HepG2 (cell line): ENCODE measurements around the gene MRPL50. TPM values are rescaled to one million over a fixed set of nuclear protein-coding genes. Genes with fewer than 3 reads are reported as not detected.

Experiments used
- AHDC1 ChIP-seq: sonication (generic); formaldehyde crosslinking; IDR thresholded peaks from 2 replicates; pipeline ENCODE4 v1.5.1; 2020; ENCODE audit warnings: mild to moderate bottlenecking, missing genetic modification reagents, borderline replicate concordance
- GABPA ChIP-seq, 2 experiments: IDR thresholded peaks; 2 replicates each; pipeline ENCODE4 v1.6.1; 2011 to 2016; ENCODE audit warnings: low read depth in 2 of 2, low read length in 1 of 2, missing biosample characterization in 1 of 2, missing genetic modification characterization in 1 of 2
- MTA1 ChIP-seq: sonication (generic); formaldehyde crosslinking; IDR thresholded peaks from 2 replicates; pipeline ENCODE4 v1.4.0; 2020; ENCODE audit warnings: missing genetic modification reagents, mild to moderate bottlenecking, borderline replicate concordance
- SMC3 ChIP-seq: IDR thresholded peaks from 2 replicates; pipeline ENCODE4 v1.6.1; 2011; ENCODE audit warnings: low read length, improper control_type of control experiment
- ZBTB2 ChIP-seq: sonication (generic); formaldehyde crosslinking; IDR thresholded peaks from 2 replicates; pipeline ENCODE4 v1.8.0; 2022; ENCODE audit warnings: low read depth, missing genetic modification reagents
- ZNF609 ChIP-seq: sonication (generic); formaldehyde crosslinking; IDR thresholded peaks from 2 replicates; pipeline ENCODE4 v1.4.0; 2020; ENCODE audit warnings: mild to moderate bottlenecking, missing genetic modification reagents, borderline replicate concordance
- polyA plus RNA-seq, 8 experiments: library from polyadenylated mRNA; depleted of rRNA in 3 of 8; stranded (reverse) in 7 of 8; unstranded in 1 of 8; fragments of >200 nt; fragmentation: Illumina TruSeq in 4 of 8; extraction: Trizol in 4 of 8; gene quantifications; 2 replicates each; pipeline versions ENCODE4 v1.2.1 to v1.2.3, GENCODE V29; 2011 to 2016; ENCODE audit warnings: low read depth in 4 of 8, missing spikeins in 1 of 8, mixed read lengths in 1 of 8; ENCODE audit not compliant: insufficient read depth in 1 of 8
- total RNA-seq, 5 experiments: library from RNA; depleted of rRNA; stranded (reverse); fragments of >200 nt; fragmentation: Illumina TruSeq; extraction: Trizol; gene quantifications; 2 replicates each; pipeline ENCODE4 v1.2.3, GENCODE V29; 2016; ENCODE audit warnings: low read depth in 1 of 5
- TF ChIP-seq, protein P1 (sequence below): sonication (generic); formaldehyde crosslinking; conservative IDR thresholded peaks from 2 replicates; pipeline ENCODE4 v1.4.0; 2020; ENCODE audit warnings: missing genetic modification reagents
- TF ChIP-seq, protein P2 (sequence below): sonication (generic); formaldehyde crosslinking; IDR thresholded peaks from 2 replicates; pipeline ENCODE4 v1.8.0; 2022; ENCODE audit warnings: missing genetic modification reagents, mild to moderate bottlenecking, moderate library complexity, borderline replicate concordance
- TF ChIP-seq, protein P3 (sequence below): sonication (generic); formaldehyde crosslinking; IDR thresholded peaks from 2 replicates; pipeline ENCODE4 v1.5.1; 2020; ENCODE audit warnings: mild to moderate bottlenecking, moderate library complexity, missing genetic modification reagents

Gene MRPL50
- total and polyA plus RNA-seq, 2 of the 13 experiments (the other 11 are each of a cell fraction or from before 2014, with no cell fraction given), result 37.1 to 70.0 TPM

DNA sequence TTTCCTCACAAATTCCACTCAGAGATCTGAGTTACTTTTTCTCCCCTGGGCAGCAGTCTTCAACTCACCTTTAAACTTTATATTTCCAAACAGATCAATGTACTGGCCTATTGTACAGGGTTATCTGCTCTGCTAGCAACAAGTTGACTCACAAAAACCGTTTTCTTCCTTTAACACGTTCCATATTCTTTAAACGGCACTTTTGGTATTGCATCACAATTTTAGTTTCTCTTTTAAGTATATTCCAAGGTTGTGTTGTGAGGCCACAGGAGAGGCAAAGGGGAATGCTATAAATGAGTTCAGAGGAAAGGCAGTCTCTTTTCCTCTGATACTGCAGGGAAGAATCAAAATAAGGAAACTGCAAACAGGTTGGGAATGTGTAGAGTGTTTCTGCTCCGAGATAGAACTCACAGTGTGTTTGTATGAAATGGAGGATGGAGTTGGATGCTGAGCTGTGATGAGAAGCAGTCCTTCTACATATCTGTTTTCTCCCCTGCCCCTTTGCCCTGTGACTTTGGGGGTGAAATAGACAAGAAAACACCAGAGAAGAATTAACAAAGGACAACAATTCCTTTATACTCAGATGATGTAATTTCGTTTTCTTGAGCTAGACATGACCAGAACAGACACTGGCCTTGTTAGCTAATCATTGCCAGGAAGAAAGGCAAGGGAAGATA, 47.1 kb upstream of the MRPL50 start (continued):
- TF ChIP-seq AHDC1 (CRISPR knock-in tag), result peak; percentile 93; the same call in 1 of the 2 replicates
- TF ChIP-seq, protein P1, sequence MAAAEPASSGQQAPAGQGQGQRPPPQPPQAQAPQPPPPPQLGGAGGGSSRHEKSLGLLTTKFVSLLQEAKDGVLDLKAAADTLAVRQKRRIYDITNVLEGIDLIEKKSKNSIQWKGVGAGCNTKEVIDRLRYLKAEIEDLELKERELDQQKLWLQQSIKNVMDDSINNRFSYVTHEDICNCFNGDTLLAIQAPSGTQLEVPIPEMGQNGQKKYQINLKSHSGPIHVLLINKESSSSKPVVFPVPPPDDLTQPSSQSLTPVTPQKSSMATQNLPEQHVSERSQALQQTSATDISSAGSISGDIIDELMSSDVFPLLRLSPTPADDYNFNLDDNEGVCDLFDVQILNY (CRISPR knock-in tag), result no peak
- TF ChIP-seq ZBTB2 (CRISPR knock-in tag), result no peak
- no peak; the same call in 1 of the 2 replicates for TF ChIP-seq ZNF609 (CRISPR knock-in tag)
- TF ChIP-seq SMC3, result no peak
- TF ChIP-seq GABPA (IDR thresholded peaks at IDR 0.05; ENCODE audit: low read depth, low read length), result no peak
- peak; percentile 27; the same call in 1 of the 2 replicates for TF ChIP-seq GABPA (CRISPR knock-in tag; IDR thresholded peaks at IDR 0.05; ENCODE audit: low read depth)
- no peak; the same call in 1 of the 2 replicates for TF ChIP-seq MTA1
- TF ChIP-seq, protein P2, sequence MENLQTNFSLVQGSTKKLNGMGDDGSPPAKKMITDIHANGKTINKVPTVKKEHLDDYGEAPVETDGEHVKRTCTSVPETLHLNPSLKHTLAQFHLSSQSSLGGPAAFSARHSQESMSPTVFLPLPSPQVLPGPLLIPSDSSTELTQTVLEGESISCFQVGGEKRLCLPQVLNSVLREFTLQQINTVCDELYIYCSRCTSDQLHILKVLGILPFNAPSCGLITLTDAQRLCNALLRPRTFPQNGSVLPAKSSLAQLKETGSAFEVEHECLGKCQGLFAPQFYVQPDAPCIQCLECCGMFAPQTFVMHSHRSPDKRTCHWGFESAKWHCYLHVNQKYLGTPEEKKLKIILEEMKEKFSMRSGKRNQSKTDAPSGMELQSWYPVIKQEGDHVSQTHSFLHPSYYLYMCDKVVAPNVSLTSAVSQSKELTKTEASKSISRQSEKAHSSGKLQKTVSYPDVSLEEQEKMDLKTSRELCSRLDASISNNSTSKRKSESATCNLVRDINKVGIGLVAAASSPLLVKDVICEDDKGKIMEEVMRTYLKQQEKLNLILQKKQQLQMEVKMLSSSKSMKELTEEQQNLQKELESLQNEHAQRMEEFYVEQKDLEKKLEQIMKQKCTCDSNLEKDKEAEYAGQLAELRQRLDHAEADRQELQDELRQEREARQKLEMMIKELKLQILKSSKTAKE (CRISPR knock-in tag), result no peak
- TF ChIP-seq, protein P3, sequence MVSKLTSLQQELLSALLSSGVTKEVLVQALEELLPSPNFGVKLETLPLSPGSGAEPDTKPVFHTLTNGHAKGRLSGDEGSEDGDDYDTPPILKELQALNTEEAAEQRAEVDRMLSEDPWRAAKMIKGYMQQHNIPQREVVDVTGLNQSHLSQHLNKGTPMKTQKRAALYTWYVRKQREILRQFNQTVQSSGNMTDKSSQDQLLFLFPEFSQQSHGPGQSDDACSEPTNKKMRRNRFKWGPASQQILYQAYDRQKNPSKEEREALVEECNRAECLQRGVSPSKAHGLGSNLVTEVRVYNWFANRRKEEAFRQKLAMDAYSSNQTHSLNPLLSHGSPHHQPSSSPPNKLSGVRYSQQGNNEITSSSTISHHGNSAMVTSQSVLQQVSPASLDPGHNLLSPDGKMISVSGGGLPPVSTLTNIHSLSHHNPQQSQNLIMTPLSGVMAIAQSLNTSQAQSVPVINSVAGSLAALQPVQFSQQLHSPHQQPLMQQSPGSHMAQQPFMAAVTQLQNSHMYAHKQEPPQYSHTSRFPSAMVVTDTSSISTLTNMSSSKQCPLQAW (CRISPR knock-in tag), result peak; percentile 56; the same call in 1 of the 2 replicates
